Myometrial cell (primary cell): Measurements from ENCODE around the gene TCAP. TPM values are rescaled to one million over a fixed set of nuclear protein-coding genes. Genes with fewer than 3 reads are reported as not detected.

ENCODE experiments used
- total RNA-seq: library from RNA; depleted of rRNA; stranded (reverse); fragments of >200 nt; gene quantifications from 2 replicates; pipeline ENCODE4 v1.2.3, GENCODE V29; 2015

TCAP gene
- under 0.01 and 0.35 TPM in 2 replicates for total RNA-seq

DNA sequence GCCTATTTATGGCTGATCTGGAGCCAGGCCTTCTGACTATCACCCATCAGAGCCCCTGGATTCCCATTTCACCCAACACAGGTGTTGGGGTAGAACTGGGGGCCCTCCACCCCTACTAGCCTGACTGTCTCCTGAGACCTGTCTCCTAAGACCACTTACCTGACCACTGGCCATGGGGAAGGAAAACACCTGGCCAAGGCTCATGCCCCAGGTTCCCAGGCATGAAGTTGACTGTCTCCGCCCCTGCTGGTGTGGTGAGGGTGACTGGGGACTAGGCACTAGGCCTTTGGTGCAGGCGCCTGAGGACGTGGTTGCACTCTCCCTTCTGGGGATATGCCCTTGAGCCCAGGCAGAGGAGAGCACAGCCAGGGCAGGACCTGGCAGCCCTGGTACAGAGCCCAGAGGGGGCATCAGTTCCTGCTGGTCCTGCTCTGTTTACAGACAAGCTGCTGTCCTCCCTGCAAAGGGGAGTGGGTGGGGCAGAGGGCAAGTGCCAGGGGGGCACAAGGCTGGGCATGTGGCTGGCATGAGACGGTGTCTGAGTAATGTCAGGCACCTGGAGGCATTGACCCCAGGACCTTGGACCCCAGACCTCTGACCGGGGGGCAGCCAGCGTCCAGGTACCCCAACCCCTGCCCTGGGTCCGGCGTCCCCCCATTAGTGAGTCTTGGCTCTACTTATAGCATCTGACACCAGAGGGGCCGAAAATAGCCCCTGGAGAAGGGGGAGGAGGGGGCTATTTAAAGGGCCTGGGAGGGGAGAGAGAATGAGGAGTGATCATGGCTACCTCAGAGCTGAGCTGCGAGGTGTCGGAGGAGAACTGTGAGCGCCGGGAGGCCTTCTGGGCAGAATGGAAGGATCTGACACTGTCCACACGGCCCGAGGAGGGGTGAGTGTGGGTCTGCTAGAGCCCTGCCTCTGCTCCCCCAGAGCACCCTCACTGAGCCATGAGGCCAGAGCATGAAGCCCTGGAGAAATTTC is at the start of gene TCAP:
Gene TCAP, plus strand, starts transcription at position 769 of the 981 bp plus-strand sequence. Its CDS starts 11 bp downstream, at position 780.

DNA sequence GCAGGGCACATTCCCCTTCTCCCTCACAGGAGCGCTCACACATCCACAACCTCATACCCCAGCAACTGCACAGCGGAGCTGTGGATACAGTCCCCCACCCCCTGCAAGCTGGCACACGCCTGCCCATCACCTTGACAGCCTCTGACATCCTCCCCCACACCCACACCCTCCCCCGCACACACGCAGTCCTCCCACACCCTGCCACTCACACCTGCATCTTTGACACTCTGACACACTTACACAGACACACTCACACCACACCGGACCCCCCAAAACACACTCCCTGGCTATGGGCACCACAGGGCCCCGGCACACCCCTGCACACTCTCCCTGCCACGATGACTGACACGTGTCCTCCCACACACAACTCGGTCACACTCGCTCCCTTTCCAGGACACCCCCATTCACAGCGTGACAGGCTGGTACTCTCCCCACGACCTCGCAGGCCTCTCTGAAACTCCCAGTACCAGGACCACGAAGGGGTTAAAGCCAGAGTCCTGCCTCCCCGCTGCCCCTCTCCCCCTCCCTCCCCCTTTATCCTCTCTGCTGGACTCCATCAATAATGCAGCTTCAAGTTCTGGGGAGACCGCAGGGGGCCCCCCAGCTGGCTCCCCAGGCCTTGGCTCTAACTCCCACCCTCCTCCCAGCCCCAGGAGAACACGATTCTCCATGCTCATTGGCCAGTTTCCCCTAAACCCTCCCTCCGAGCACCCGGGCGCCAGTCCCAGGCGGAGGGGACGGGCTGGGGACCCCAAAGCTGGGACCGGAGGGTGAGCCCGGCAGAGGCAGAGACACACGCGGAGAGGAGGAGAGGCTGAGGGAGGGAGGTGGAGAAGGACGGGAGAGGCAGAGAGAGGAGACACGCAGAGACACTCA is 38.7 kb upstream of the TCAP start, which contains the start of gene PPP1R1B:
Gene PPP1R1B, plus strand, starts transcription at position 782 of the 876 bp plus-strand sequence. CDS start 441 bp downstream, outside the sequence.

DNA sequence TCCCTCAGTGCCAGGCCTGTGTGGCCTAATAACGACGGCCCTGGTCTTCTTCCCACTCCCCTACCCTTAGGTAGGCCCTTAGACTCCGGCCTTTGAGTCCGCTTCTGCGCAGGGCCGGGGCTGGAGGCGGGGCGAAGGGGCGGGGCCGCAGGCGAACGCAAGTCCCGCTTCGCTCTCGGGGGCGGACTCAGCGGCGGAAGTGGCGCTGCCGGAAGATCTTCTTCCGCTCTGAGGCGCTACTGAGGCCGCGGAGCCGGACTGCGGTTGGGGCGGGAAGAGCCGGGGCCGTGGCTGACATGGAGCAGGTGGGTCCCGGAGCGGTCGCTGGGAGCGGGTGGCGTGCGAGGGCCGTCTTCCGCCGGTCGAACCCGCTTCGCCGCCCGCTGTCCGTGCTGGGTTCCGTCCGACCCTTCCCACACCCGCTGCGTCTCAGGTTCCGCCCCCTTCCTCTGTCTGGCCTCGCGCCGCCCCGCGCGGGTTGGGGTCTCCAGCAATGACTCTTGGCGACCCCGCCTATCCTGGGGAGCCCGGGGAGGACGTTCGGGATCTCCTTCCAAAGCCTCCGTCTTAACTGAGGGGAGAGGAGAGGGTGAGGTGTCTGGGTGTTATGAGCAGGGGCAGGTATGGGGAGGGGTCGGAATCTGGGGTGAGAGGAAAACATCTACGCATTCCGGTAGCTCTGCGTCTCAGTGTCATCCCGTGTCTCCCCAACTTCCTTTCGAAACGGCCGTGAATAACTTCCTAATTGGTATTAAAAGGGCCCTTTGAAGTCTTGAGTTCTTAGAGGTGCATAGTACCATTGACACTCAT is 28.0 kb upstream of the TCAP start, which contains the start of gene STARD3:
Gene STARD3, plus strand, starts transcription at position 218 of the 810 bp plus-strand sequence. CDS start 16,388 bp downstream, outside the sequence.

GRCh38 chr17:39667945-39668924 is 3.1 kb downstream of the TCAP start, which contains the start of gene PNMT:
TSS of gene PNMT (plus strand) at chr17:39668453. CDS start at chr17:39668476, 23 bp downstream.

GRCh38 chr17:39687546-39688474 is 22.7 kb downstream of the TCAP start, which contains the start of gene PGAP3:
TSS of gene PGAP3 (minus strand) at chr17:39688057. CDS start at chr17:39688014, 43 bp downstream.

DNA sequence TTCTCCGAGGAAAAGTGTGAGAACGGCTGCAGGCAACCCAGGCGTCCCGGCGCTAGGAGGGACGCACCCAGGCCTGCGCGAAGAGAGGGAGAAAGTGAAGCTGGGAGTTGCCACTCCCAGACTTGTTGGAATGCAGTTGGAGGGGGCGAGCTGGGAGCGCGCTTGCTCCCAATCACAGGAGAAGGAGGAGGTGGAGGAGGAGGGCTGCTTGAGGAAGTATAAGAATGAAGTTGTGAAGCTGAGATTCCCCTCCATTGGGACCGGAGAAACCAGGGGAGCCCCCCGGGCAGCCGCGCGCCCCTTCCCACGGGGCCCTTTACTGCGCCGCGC is 34.6 kb downstream of the TCAP start, which contains the start of gene ERBB2:
Gene ERBB2, plus strand, starts transcription at position 247 of the 330 bp plus-strand sequence. CDS start 175 bp downstream, outside the sequence.

Other genes starting within 250 kb of the TCAP start
- gene MED1, start 214.1 kb upstream of the TCAP start, total RNA-seq: 17.6 and 19.8 TPM in 2 replicates
- 15.9 and 22.0 TPM in 2 replicates for gene CDK12, start 203.9 kb upstream of the TCAP start, total RNA-seq
- not detected in 2 replicates for gene NEUROD2, start 57.4 kb upstream of the TCAP start, total RNA-seq
- gene PPP1R1B, start 38.4 kb upstream of the TCAP start, total RNA-seq: not detected in 2 replicates
- 39.5 and 70.1 TPM in 2 replicates for gene STARD3, start 28.2 kb upstream of the TCAP start, total RNA-seq
- gene PNMT, start 3.1 kb downstream of the TCAP start, total RNA-seq: 0.29 TPM in 1 of 2 replicates, not detected in the other
- 10.4 and 14.2 TPM in 2 replicates for gene PGAP3, start 22.7 kb downstream of the TCAP start, total RNA-seq
- 40.1 and 47.0 TPM in 2 replicates for gene ERBB2, start 34.7 kb downstream of the TCAP start, total RNA-seq
- 81.0 and 83.1 TPM in 2 replicates for gene MIEN1, start 65.2 kb downstream of the TCAP start, total RNA-seq
- gene GRB7, start 72.6 kb downstream of the TCAP start, total RNA-seq: 0.53 and 4.9 TPM in 2 replicates
- not detected in 2 replicates for gene IKZF3, start 199.0 kb downstream of the TCAP start, total RNA-seq
- not detected in 2 replicates for gene ZPBP2, start 202.9 kb downstream of the TCAP start, total RNA-seq